Glutamatergic neuron (in vitro differentiated cells): Measurements from ENCODE around the gene FMNL3. TPM values are rescaled to one million over a fixed set of nuclear protein-coding genes. Genes with fewer than 3 reads are reported as not detected.
"Not testable (repeated sequence)": the region's sequence is repeated elsewhere in the genome, so short reads cannot be mapped to it uniquely, and the experiment has no call there.

Experiments used
- DNase-seq: peaks from one replicate; pipeline ENCODE4 v3.0.0; 2022
- H3K27ac Mint-ChIP-seq: one replicate; pipeline ENCODE4 v1.8.0; 2020; ENCODE audit warnings: mild to moderate bottlenecking, mixed read lengths, inconsistent platforms; ENCODE audit not compliant: unreplicated experiment
- H3K27me3 Mint-ChIP-seq: one replicate; pipeline ENCODE4 v1.8.0; 2020; ENCODE audit warnings: mild to moderate bottlenecking, moderate library complexity, mixed read lengths, inconsistent platforms; ENCODE audit not compliant: unreplicated experiment
- H3K36me3 Mint-ChIP-seq: one replicate; pipeline ENCODE4 v1.8.0; 2020; ENCODE audit warnings: mild to moderate bottlenecking, mixed read lengths, inconsistent platforms; ENCODE audit not compliant: unreplicated experiment
- H3K4me1 Mint-ChIP-seq: one replicate; pipeline ENCODE4 v1.8.0; 2020; ENCODE audit warnings: mild to moderate bottlenecking, low read depth, mixed read lengths, inconsistent platforms; ENCODE audit not compliant: unreplicated experiment
- H3K4me3 Mint-ChIP-seq: one replicate; pipeline ENCODE4 v1.8.0; 2020; ENCODE audit warnings: mild to moderate bottlenecking, mixed read lengths, inconsistent platforms; ENCODE audit not compliant: unreplicated experiment
- H3K9me3 Mint-ChIP-seq: one replicate; pipeline ENCODE4 v1.8.0; 2020; ENCODE audit warnings: mild to moderate bottlenecking, moderate library complexity, mixed read lengths, inconsistent platforms; ENCODE audit not compliant: unreplicated experiment
- CTCF ChIP-seq: fragments of 200-600 bp; sonication (generic); IDR thresholded peaks from one replicate; pipeline ENCODE4 v1.5.0; 2021; ENCODE audit not compliant: partially characterized antibody, unreplicated experiment
- total RNA-seq: library from RNA; stranded (reverse); fragmentation: NEBNext Ultra II Directional; extraction: Animal tissue kit (Norgen Biotek cat#: 25700); gene quantifications from one replicate; pipeline ENCODE4 v1.2.1, GENCODE V29; 2021; ENCODE audit not compliant: unreplicated experiment

FMNL3 gene
- total RNA-seq, 1 donor from 2014 or later: 13.7 TPM

DNA sequence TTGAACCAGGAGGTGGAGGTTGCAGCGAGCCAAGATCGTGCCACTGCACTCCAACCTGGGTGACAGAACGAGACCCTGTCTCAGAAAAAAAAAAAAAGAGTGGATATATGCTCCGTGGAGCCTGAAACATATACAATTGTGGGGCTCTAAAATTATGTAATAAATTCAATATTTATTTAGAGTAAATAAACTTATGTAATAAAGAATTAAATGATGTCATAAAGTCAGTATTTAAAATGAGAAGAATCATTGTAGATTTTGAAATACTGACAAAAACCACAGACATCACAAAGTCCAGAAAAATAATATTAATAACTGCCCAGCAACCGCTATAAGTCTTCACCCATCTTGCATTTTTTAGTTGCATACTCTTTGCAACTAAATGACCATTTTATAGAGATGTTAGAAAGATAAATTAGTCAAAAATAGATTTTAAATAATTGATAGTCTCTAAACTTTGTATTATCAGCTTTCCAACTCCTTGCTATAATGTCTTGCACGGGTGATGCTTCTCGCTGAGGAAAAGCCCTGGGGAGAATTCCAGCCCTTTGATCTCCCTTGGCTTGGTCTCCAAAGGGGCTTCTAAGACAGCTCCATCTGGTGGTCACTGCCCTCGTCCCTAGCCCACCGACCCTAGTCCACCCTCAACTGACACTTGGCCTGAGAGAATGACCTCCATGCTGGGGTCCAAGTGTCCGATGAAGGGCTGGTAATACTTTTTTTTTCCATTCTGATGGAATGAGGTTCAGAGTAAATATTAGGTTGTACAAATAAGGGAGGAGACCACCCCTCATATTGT, 26.2 kb upstream of the FMNL3 start:
- Mint-ChIP-seq H3K4me3 (no peak overlapping the region), H3K36me3 (peaks cover 9% of the 10 kb centered on the region), H3K9me3 (no peaks in the 10 kb centered on the region), H3K4me1 (no peaks in the 10 kb centered on the region), H3K27me3 (peaks cover 5% of the 10 kb centered on the region), H3K27ac (no peak overlapping the region)
- no peak for TF ChIP-seq CTCF
- peak; percentile 25 for DNase-seq

DNA sequence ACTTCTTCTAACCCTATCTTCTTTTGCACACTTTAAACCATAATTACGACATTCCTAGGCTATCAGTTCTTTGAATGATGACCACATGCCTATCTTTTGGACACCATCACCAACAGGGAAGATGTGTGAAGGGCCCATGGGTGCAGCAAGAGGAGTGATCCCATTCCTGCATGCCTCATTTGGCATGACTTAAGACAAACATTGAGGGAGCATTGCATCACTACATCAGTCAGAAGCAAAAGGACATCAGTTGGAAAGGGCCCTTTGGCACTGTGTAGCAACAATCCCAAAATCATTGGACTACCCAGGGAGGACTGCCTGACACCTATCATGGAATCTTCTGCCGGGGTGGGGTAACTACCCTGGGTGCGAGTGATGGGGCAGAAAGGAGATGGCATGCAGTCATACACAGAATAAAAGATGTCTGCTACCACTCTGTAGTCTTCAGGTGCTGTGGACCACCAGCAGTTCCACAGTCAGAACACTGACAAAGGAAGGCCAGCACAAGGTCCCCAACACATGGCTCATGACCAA, 23.4 kb upstream of the FMNL3 start:
- H3K4me1 Mint-ChIP-seq: no peaks in the 10 kb centered on the region
- no peak for DNase-seq
- H3K9me3 Mint-ChIP-seq: no peaks in the 10 kb centered on the region
- H3K36me3 Mint-ChIP-seq: peaks cover 9% of the 10 kb centered on the region
- no peak overlapping the region for H3K4me3 Mint-ChIP-seq
- no peak overlapping the region for H3K27ac Mint-ChIP-seq
- TF ChIP-seq CTCF: no peak
- peaks cover 5% of the 10 kb centered on the region for H3K27me3 Mint-ChIP-seq

DNA sequence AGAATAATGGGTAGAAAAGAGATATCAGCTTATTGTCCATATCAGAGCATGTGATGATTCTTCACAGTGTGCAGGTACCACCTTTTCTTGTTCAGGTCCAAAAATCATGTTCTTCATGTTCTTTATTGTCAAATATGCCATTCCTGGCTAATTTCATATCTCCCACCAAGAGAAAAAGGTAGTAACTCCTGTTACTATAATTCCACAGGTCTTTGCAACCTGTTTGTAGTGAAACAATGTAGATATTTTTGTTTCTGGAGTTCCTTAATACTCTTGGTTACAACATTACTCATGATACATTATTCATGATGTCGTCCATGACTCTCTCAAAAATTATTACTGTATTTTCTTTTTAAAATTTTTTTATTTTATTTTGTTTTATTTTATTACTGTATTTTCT, 22.8 kb upstream of the FMNL3 start:
- no peaks in the 10 kb centered on the region for H3K4me1 Mint-ChIP-seq
- no peak overlapping the region for H3K27ac Mint-ChIP-seq
- H3K4me3 Mint-ChIP-seq: no peak overlapping the region
- peaks cover 4% of the 10 kb centered on the region for H3K36me3 Mint-ChIP-seq
- TF ChIP-seq CTCF: no peak
- DNase-seq: no peak
- H3K9me3 Mint-ChIP-seq: no peaks in the 10 kb centered on the region
- peaks cover 5% of the 10 kb centered on the region for H3K27me3 Mint-ChIP-seq

DNA sequence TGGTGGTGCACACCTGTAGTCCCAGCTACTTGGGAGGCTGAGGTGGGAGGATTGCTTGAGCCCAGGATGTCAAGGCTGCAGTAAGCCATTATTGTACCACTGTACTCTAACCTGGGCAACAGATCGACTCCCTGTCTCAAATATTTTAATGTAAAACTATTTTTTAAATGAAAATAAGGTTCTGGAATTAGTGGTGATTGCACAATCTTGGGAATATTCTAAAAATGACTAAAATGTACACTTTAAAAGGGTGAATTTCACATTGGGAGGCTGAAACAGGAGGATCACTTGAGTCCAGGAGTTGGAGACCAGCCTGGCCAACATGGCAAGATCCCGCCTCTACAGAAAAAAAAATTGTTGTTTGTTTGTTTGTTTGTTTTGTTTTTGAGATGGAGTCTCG, 21.2 kb upstream of the FMNL3 start:
- Mint-ChIP-seq H3K27me3 (peaks cover 2% of the 10 kb centered on the region), H3K4me3 (no peak overlapping the region)

GRCh38 chr12:49721355-49721754, 14.2 kb upstream of the FMNL3 start:
- H3K4me3 Mint-ChIP-seq: not testable (repeated sequence)

More for the DNA sequence above, 21.2 kb upstream of the FMNL3 start:
- H3K36me3 Mint-ChIP-seq: no peaks in the 10 kb centered on the region
- TF ChIP-seq CTCF: no peak
- no peak overlapping the region for H3K27ac Mint-ChIP-seq
- H3K9me3 Mint-ChIP-seq: no peaks in the 10 kb centered on the region
- DNase-seq: no peak
- H3K4me1 Mint-ChIP-seq: no peaks in the 10 kb centered on the region

More at GRCh38 chr12:49721355-49721754, 14.2 kb upstream of the FMNL3 start:
- H3K9me3 Mint-ChIP-seq, H3K27ac Mint-ChIP-seq, H3K27me3 Mint-ChIP-seq, H3K4me1 Mint-ChIP-seq, H3K36me3 Mint-ChIP-seq, DNase-seq: not testable (repeated sequence)
